ENCODE results near the gene RHBDD1.

RHBDD1 gene

DNA sequence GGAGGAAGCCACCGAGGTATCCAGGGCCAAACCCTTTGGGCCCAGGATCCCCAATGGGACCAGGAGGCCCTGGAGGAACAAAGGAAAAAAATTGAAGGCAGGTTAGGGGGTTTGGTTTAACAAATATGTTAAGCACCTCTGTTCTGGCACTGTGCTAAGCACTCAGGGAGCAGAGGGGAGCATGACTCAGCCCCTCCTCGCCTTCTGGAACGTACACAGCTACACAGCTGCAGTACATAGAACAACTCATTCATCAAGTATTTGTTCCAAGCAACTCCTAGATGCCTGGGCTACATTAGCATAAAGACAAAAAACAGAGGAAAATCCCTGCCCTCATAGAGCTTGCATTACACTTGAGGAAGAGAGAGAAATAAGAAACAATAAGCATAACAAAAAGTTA, 174.6 kb downstream of the RHBDD1 start:
- no peak overlapping the region for H3K4me3 ChIP-seq (ENCODE audit: low read depth, low read length)
- peak; percentile 39 for DNase-seq (ENCODE audit: low read depth, low spot score)
- TF ChIP-seq, protein P1, sequence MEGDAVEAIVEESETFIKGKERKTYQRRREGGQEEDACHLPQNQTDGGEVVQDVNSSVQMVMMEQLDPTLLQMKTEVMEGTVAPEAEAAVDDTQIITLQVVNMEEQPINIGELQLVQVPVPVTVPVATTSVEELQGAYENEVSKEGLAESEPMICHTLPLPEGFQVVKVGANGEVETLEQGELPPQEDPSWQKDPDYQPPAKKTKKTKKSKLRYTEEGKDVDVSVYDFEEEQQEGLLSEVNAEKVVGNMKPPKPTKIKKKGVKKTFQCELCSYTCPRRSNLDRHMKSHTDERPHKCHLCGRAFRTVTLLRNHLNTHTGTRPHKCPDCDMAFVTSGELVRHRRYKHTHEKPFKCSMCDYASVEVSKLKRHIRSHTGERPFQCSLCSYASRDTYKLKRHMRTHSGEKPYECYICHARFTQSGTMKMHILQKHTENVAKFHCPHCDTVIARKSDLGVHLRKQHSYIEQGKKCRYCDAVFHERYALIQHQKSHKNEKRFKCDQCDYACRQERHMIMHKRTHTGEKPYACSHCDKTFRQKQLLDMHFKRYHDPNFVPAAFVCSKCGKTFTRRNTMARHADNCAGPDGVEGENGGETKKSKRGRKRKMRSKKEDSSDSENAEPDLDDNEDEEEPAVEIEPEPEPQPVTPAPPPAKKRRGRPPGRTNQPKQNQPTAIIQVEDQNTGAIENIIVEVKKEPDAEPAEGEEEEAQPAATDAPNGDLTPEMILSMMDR (IDR thresholded peaks at IDR 0.05; ENCODE audit: low read depth, low read length): no peak
- in situ Hi-C loops (cut with HindIII; ENCODE audit: low sequenced_read_pairs): no loop called here

DNA sequence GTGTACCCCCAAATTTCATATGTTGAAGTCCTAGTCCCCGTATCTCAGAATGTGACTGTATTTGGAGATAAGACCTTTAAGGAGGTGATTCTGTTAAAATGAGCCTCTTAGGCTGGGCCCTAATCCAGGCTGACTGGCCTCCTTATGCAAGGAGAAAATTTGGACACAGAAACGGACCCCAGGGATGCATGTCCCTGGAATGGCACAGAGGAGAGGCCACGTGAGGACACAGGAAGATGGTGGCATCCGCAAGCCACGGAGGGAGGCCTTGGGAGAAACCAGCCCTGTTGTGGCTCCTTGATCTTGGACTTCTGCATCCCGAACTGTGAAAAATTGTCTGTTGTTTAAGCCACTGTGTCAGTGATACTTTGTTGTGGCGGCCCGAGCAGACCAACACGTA, 177.5 kb downstream of the RHBDD1 start:
- no peak overlapping the region for H3K4me3 ChIP-seq (ENCODE audit: low read depth, low read length)
- TF ChIP-seq, protein P1 (IDR thresholded peaks at IDR 0.05; ENCODE audit: low read depth, low read length): no peak
- in situ Hi-C loops (cut with HindIII; ENCODE audit: low sequenced_read_pairs): no loop called here
- DNase-seq (ENCODE audit: low read depth, low spot score): no peak

DNA sequence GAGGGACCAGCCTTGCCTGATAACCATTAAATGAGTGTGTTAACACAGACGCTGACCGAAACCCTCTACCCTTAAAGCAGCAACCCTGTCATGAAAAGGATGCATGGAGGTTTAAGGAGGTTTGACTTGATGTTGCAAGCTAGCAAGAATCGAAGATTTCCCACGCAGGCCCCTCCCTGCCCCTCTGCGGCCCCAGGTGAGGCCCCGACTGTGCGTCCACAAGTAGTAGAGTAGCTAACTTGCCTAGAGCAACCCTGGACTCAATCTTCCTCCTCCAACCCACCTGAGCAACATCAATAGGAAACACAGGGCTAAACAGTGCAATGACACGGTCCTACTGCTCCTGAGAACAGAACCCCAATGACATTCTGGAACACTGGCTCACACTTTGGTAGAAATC, 178.0 kb downstream of the RHBDD1 start:
- in situ Hi-C loops (cut with HindIII; ENCODE audit: low sequenced_read_pairs): no loop called here
- no peak overlapping the region for H3K4me3 ChIP-seq (ENCODE audit: low read depth, low read length)
- TF ChIP-seq, protein P1 (IDR thresholded peaks at IDR 0.05; ENCODE audit: low read depth, low read length): no peak
- DNase-seq (ENCODE audit: low read depth, low spot score): no peak

DNA sequence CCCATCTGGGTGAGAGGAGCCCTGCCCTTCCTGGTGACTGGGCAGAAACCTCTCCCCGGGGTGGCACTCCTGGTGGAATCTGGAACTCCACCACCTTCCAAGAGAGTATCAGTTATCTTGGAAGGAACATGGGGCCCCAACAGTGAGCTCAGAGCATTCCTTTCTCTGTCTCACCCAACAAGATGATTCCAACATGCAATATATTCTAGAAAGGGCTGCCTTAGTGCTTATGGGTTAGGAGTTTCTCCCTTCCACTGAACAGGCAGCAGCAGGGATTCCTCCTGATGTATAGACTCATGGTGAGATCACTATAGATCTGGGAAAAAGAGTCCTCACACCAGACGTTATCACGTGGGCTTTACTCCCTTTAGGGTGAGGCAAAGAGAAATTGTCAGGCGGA, 181.0 kb downstream of the RHBDD1 start:
- in situ Hi-C loops (cut with HindIII; ENCODE audit: low sequenced_read_pairs): no loop called here
- H3K4me3 ChIP-seq (ENCODE audit: low read depth, low read length): no peak overlapping the region
- TF ChIP-seq, protein P1 (IDR thresholded peaks at IDR 0.05; ENCODE audit: low read depth, low read length): no peak
- no peak for DNase-seq (ENCODE audit: low read depth, low spot score)

DNA sequence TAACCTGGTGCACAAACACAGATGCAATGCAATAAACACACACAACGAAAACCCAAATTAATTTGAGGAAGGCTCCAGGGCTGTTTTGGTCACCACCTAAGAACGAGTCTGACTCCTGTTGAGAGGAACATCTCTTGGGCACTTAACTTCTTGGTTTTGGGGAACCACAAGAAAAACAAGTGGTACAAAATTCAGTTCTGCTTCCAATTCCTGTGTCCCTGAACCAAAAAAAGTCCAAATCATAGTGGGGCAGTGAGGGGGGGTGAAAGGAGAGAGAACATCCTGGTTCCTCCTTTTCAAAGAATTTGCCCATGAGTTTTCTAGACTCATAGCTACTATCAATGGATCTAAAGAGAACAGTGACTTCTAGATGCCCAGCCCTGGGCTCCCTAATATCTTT, 184.6 kb downstream of the RHBDD1 start:
- H3K4me3 ChIP-seq (ENCODE audit: low read depth, low read length): no peak overlapping the region
- in situ Hi-C loops (cut with HindIII; ENCODE audit: low sequenced_read_pairs): no loop called here
- TF ChIP-seq, protein P1 (IDR thresholded peaks at IDR 0.05; ENCODE audit: low read depth, low read length): no peak
- no peak for DNase-seq (ENCODE audit: low read depth, low spot score)

DNA sequence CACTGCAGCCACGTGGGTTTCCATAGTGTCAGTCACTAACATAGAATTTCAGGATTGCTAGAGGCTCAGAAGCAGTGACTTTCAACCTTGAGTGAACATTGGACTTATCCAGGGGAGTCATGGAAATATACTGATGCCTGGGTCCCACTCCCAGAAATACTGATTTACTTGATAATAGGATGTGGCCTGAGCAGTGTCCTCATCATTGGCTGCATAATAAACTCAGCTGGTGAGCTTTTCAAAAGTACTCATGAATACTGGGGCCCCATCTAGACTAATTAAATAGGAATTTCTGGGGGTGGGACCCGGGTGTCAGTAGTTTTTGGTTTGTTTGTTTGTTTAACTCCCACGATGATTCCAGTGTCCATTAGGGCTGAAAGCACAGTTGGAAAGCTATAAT, 186.8 kb downstream of the RHBDD1 start:
- in situ Hi-C loops (cut with HindIII; ENCODE audit: low sequenced_read_pairs): no loop called here
- no peak for DNase-seq (ENCODE audit: low read depth, low spot score)
- TF ChIP-seq, protein P1 (IDR thresholded peaks at IDR 0.05; ENCODE audit: low read depth, low read length): no peak
- H3K4me3 ChIP-seq (ENCODE audit: low read depth, low read length): no peak overlapping the region

DNA sequence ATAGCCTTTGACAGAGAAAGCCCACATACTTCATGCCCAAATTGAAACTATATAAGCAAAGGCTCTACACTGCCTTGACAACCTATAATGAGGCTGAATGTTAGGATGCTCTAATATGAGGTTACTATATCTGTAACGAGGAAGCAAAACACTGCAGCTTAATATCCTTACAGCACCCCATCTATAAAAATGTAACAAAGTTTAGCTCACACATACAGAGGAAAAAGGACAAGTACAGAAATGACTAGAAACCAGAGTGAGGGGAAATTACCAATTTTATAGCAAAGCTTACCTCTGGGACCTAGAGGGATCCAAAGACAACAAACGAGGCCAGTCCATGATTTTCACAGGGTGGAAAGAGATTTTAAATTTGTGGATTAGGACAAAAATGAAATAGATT, 189.7 kb downstream of the RHBDD1 start:
- no peak for DNase-seq (ENCODE audit: low read depth, low spot score)
- in situ Hi-C loops (cut with HindIII; ENCODE audit: low sequenced_read_pairs): no loop called here
- TF ChIP-seq, protein P1 (IDR thresholded peaks at IDR 0.05; ENCODE audit: low read depth, low read length): no peak
- H3K4me3 ChIP-seq (ENCODE audit: low read depth, low read length): no peak overlapping the region
